OCI-LY1 (cell line): Measurements from ENCODE around the gene CPA2.

ENCODE experiments used
- EZH2 ChIP-seq: fragments of 200-600 bp; sonication (generic), shearing (Covaris generic); IDR thresholded peaks from 2 replicates; pipeline ENCODE4 v1.8.0; 2017; ENCODE audit warnings: borderline replicate concordance, mixed run types, mild to moderate bottlenecking, antibody characterized with exemption, low read length, moderate library complexity, mixed read lengths
- TF ChIP-seq, protein P1 (sequence below): fragments of 200-600 bp; sonication (generic), shearing (Covaris generic); IDR thresholded peaks from 2 replicates; pipeline ENCODE4 v1.5.1; 2017; ENCODE audit warnings: mild to moderate bottlenecking, antibody characterized with exemption, low read length, moderate library complexity, mixed read lengths

DNA sequence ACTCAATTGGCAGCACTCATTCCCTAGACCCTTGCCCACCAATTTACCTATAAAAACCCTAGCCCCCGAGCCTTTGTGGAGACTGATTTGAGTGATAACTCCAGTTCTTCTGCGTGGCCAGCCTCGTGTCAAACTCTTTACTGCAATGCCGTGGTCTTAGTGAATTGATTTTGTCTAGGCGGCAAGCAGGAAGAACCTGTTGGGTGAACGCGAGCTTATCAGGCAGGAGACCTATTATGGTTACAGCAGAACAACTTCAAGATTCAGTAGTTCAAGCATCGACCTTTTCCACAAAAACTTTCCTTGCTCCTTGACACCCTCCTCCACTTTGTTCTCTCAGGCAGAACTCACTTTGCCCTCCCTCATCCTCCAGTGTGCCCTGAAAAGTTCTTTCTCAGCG is 46.8 kb upstream of the CPA2 start:
- TF ChIP-seq, protein P1, sequence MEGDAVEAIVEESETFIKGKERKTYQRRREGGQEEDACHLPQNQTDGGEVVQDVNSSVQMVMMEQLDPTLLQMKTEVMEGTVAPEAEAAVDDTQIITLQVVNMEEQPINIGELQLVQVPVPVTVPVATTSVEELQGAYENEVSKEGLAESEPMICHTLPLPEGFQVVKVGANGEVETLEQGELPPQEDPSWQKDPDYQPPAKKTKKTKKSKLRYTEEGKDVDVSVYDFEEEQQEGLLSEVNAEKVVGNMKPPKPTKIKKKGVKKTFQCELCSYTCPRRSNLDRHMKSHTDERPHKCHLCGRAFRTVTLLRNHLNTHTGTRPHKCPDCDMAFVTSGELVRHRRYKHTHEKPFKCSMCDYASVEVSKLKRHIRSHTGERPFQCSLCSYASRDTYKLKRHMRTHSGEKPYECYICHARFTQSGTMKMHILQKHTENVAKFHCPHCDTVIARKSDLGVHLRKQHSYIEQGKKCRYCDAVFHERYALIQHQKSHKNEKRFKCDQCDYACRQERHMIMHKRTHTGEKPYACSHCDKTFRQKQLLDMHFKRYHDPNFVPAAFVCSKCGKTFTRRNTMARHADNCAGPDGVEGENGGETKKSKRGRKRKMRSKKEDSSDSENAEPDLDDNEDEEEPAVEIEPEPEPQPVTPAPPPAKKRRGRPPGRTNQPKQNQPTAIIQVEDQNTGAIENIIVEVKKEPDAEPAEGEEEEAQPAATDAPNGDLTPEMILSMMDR, result no peak
- TF ChIP-seq EZH2, result no peak
